Globus pallidus (tissue), 1 donor: ENCODE measurements around the gene GRID2.
"Not testable (repeated sequence)": the region's sequence is repeated elsewhere in the genome, so short reads cannot be mapped to it uniquely, and the experiment has no call there.

Source experiments
- DNase-seq: peaks from one replicate; pipeline ENCODE4 v3.0.0-alpha.2; 2015; ENCODE audit warnings: low spot score

GRID2 gene

GRCh38 chr4:93317561-93317960, 1013.8 kb downstream of the GRID2 start:
- DNase-seq: no peak

- DNase-seq: no peak
Observed at GRCh38 chr4:93319041-93319440, 1015.3 kb downstream of the GRID2 start.

GRCh38 chr4:93320356-93320755, 1016.6 kb downstream of the GRID2 start:
- no peak for DNase-seq

GRCh38 chr4:93327346-93327745, 1023.6 kb downstream of the GRID2 start:
- DNase-seq: no peak

- DNase-seq: no peak
Observed at GRCh38 chr4:93334003-93334402, 1030.2 kb downstream of the GRID2 start.

- DNase-seq: no peak
Observed at GRCh38 chr4:93337196-93337595, 1033.4 kb downstream of the GRID2 start.

GRCh38 chr4:93342738-93343137, 1039.0 kb downstream of the GRID2 start:
- DNase-seq: no peak

GRCh38 chr4:93346840-93347239, 1043.1 kb downstream of the GRID2 start:
- no peak for DNase-seq

GRCh38 chr4:93348896-93349295, 1045.1 kb downstream of the GRID2 start:
- no peak for DNase-seq

- no peak for DNase-seq
Observed at GRCh38 chr4:93351846-93352245, 1048.1 kb downstream of the GRID2 start.

GRCh38 chr4:93355411-93355810, 1051.6 kb downstream of the GRID2 start:
- no peak for DNase-seq

GRCh38 chr4:93359586-93359985, 1055.8 kb downstream of the GRID2 start:
- DNase-seq: no peak

- not testable (repeated sequence) for DNase-seq
Observed at GRCh38 chr4:93366169-93366755, 1062.5 kb downstream of the GRID2 start.

- no peak for DNase-seq
Observed at GRCh38 chr4:93368968-93369367, 1065.2 kb downstream of the GRID2 start.

- DNase-seq: no peak
Observed at GRCh38 chr4:93370256-93370655, 1066.5 kb downstream of the GRID2 start.

GRCh38 chr4:93373893-93374860, 1070.4 kb downstream of the GRID2 start:
- DNase-seq: no peak

GRCh38 chr4:93384241-93384640, 1080.5 kb downstream of the GRID2 start:
- DNase-seq: no peak

- DNase-seq: no peak
Observed at GRCh38 chr4:93384887-93385286, 1081.1 kb downstream of the GRID2 start.

GRCh38 chr4:93394545-93395081, 1090.8 kb downstream of the GRID2 start:
- no peak for DNase-seq

- no peak for DNase-seq
Observed at GRCh38 chr4:93396272-93396671, 1092.5 kb downstream of the GRID2 start.

GRCh38 chr4:93403571-93403970, 1099.8 kb downstream of the GRID2 start:
- DNase-seq: no peak

- DNase-seq: no peak
Observed at GRCh38 chr4:93407493-93408275, 1103.9 kb downstream of the GRID2 start.
